Measurements from ENCODE around the gene TUBB2A.
"Not testable (repeated sequence)": the region's sequence is repeated elsewhere in the genome, so short reads cannot be mapped to it uniquely, and the experiment has no call there.

Gene TUBB2A

DNA sequence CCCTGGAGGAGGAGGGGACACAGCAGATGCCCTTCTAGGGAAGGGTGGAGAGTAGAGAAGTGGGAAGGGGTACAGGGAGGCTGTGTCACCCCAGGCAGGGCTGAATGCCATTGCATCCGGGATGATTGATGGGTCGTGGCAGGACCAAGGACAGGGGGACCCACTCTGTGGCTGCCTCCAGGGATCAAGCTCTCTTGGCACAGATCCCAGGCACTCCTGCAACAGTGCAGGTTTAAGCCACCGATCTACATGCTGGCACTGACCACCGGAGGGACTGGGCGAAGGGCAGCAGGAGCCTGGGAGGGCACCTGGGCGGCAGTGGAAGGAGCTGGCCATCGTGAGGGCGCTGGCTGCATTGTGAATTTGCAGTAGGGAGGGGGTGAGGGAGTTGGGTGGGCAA, 22.6 kb upstream of the TUBB2A start:
- DNase-seq (ENCODE audit: low read depth): not testable (repeated sequence)

DNA sequence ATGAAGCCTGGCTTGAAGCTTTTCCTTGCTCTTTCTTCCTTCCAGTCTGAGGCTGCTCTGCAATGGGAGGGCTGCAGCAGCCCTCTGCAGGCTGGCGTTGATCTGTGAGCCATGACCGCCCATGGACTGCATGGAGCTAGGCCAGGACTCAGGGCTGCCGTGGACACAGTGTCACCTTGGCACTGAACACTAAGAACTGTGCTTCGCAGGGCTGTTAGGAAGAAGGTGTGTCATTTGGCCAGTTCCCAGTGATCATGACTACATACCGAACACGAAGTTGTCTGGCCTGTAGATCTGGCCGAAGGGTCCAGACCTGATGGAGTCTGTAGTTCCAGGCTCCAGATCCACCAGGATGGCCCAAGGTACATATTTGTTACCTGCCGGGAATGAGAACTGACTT, 21.3 kb upstream of the TUBB2A start:
- not testable (repeated sequence) for DNase-seq (ENCODE audit: low read depth)

DNA sequence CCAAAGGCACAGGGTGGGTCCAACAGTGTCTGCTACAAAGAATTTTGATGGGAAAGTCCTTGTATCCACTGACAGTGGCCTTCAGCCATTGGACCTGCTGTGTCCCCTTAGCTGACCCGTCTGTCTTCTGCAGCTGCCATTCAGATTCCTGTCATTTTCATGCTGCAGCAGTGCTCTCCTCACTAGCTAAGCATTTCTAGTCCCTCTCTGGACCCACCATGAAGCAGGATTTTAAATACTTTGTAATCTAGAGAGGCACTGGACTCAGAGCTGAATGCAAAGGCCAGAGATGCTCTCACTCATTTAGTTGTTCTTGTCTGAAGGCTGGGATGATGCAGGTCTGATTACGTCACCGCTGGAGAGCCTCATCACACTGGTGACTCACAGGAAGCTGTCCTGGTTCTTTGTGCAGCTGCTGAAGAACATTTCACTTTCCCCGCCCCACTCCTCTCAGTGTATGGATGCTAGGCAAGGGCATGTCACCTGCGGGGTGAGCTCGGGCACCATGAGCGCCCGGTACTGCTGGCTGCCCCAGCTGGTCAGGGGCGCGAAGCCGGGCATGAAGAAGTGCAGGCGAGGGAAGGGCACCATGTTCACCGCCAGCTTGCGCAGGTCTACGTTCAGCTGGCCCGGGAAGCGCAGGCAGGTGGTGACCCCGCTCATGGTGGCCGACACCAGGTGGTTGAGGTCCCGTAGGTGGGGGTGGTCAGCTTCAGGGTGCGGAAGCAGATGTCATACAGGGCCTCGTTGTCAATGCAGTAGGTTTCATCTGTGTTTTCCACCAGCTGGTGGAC, 19.4 kb upstream of the TUBB2A start:
- peak; percentile 84 for DNase-seq (ENCODE audit: low read depth)

DNA sequence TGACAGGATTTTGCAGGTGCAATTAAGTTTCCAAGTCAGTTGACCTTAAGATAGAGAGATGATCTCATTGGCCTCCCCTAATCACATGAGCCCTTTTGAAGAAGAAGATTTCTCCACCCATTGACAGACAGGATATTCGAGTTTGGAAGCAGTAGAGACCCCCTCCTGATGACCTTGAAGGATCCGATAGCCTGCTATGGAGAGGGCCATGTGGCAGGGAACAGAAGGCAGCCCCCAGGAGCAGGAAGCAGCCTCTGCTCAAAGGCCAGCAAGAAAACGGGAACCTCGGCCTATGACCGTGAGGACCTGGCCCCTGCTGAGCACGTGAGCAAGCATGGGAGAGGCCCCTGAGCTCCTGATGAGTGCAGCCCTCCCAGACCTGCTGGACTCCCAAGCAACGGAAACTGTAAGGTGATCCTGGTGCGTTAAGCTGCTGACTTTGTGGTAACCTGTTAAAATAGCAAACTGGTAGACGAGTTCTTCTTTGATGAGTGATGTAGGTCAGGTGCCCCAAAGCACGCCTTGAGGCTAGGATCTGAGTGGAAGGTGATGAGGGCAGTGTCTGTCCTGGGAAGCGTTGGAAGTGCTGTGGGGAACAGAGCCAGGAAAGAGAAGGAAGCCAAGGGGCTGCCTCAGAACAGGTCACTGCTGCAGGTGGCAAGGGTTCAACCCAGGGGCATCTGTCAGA, 18.5 kb upstream of the TUBB2A start:
- DNase-seq (ENCODE audit: low read depth): no peak

DNA sequence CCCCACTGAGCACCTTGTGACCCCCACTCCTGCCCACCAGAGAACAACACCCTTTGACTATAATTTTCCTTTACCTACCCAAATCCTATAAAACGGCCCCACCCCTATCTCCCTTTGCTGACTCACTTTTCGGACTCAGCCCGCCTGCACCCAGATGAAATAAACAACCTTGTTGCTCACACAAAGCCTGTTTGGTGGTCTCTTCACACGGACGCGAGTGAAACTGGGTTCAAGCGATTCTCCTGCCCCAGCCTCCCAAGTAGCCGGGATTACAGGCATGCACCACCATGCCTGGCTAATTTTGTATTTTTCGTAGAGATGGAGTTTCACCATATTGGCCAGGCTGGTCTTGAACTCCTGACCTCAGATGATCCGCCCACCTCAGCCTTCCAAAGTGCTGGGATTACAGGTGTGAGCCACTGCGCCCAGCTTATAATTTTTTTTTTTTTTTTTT, 16.3 kb upstream of the TUBB2A start:
- not testable (repeated sequence) for DNase-seq (ENCODE audit: low read depth)

DNA sequence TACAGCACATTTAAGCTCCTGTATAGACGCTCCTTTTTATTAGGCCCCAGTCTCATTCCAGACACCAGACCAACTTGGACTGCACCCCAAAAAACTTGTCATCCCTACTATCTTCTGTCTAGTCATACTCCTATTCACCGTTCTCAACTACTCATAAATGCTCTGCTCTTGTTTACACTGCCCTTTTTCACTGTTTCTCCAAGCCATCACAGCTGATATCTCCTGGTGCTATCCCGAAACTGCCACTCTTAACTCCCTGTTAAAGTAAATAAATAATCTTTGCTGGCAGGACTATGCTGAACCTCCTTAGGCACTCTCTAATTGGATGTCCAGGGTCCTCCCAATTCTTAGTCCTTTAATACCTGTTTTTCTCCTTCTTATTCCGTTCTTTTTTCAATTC, 15.4 kb upstream of the TUBB2A start:
- not testable (repeated sequence) for DNase-seq (ENCODE audit: low read depth)

DNA sequence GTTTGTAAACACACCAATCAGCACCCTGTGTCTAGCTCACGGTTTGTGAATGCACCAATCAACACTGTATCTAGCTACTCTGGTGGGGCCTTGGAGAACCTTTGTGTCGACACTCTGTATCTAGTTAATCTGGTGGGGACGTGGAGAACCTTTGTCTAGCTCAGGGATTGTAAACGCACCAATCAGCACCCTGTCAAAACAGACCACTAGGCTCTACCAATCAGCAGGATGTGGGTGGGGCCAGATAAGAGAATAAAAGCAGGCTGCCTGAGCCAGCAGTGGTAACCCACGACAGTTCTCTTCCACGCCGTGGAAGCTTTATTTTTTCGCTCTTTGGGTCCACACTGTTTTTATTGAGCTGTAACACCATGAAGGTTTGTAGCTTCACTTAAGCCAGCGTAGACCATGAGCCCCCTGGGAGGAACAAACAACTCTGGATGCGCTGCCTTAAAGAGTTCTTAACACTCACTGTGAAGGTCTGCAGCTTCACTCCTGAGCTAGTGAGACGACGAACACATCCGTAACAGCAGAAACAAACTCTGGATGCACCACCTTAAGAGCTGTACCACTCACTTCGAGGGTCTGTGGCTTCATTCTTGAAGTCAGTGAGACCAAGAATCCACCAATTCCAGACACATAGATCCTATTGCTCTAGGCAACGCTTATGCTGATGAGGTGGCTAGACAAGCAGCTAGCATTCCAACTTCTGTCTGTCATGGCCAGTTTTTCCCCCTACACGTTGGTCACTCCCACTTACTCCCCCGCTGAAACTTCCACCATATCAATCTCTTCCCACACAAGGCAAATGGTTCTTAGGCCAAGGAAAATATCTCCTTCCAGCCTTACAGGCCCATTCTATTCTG, 14.2 kb upstream of the TUBB2A start:
- DNase-seq (ENCODE audit: low read depth): not testable (repeated sequence)

DNA sequence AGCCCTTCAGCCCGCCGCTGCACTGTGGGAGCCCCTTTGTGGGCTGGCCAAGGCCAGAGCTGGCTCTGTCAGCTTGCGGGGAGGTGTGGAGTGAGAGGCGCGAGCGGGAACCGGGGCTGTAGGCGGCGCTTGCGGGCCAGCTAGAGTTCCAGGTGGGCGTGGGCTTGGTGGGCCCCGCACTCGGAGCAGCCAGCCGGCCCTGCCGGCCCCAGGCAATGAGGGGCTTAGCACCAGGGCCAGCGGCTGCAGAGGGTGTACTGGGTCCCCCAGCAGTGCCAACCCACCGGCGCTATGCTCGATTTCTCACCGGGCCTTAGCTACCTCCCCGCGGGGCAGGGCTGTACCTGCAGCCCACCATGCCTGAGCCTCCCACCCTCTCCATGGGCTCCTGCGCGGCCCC, 13.3 kb upstream of the TUBB2A start:
- DNase-seq (ENCODE audit: low read depth): not testable (repeated sequence)

DNA sequence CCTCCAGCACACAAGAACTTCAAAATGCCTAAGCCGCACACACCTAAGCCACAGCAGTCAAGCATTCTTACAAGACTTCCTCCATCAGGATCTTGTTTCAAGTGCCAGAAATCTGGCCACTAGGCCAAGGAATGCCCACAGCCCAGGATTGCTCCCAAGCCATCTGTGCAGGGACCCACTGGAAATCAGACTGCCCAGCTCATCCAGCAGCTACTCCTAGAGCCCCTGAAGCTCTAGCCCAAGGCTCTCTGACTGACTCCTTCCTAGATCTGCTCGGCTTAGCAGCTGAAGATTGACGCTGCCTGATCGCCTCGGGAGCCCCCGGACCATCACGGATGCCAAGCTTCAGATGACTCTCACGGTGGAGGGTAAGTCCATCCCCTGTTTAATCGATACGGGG, 10.7 kb upstream of the TUBB2A start:
- DNase-seq (ENCODE audit: low read depth): not testable (repeated sequence)

DNA sequence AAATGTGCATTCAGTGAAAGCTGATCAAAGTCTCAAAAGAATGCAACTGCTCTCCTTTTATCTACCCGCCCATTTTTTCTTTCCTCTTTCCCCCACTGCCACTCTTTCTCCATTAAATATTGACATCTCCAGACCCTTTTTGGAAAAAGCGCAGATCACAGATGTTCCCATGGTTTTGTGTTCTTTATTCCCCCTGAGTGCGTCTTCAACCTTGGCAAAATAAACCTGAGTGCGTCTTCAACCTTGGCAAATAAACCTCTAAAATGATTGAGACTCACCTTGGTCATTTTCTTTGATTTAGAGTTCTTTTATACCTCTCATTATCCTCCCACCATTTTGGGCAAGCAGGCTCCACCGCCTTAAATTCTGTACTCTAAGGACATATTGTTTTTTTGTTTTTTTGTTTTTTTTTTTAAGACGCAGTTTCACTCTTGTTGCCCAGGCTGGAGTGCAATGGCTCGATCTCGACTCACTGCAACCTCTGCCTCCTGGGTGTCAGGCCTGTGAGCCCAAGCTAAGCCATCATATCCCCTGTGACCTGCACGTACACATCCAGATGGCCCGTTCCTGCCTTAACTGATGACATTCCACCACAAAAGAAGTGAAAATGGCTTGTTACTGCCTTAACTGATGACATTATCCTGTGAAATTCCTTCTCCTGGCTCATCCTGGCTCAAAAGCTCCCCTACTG, 9.3 kb upstream of the TUBB2A start:
- not testable (repeated sequence) for DNase-seq (ENCODE audit: low read depth)

DNA sequence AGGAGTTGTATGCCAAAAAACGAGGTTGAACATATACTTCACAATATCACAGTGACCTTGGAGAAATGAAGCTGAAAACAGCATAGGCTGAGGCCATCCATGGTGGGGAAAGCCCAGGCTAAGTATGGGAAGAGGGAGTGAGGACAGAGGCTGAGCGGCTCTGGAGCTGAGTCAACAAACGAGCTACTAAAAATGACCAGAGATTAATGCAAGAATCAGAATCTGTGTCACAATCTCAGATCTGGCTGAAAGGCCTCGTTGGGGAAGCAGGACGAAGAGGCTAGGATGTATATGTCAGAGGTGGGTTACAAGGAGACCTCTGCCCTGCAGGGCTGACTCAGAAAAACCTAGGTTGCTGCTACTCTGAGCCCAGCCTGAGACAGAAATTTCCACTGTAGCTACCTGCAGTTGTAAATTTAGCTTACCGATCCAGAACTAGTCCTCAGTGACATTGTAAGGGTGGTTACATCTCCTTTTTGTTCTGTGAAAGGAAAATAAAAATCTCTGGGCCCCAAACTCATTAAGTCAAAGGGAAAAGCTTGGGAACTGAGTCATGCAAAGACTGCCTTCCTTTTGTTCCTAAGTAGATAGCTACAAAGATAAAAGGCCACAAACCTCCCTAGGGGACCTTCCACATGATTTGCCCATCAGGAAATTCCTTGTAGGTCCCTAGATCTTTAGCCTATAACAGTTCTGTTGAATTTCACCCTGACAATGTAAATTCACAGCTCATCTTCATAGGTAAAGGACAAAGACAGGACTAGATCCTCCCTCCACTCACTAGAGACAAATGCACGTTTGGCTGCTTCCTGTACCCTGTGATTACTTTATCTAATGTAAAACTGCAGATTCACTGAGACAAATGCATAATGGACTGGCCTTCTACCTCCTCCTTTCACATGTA, 8.5 kb upstream of the TUBB2A start:
- no peak for DNase-seq (ENCODE audit: low read depth)

DNA sequence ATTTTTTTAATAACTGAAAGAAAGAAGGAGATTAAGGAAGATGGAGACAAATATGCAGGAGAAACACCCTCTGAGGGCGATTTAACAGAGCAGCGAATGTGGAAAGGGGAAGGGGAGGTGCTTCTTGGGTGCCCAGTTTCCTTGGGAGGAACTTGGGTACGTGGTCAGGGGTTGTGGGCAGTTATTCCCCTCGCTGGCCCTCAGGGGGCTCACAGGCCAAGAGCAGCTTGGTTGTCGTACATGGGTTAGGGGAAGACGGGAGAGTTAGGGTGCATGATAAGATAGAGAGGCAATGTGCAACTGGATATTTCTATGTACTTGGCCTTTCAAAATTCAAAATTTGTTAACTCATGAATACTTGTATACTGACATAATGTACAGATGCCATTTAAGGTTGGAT, 7.0 kb upstream of the TUBB2A start:
- no peak for DNase-seq (ENCODE audit: low read depth)

DNA sequence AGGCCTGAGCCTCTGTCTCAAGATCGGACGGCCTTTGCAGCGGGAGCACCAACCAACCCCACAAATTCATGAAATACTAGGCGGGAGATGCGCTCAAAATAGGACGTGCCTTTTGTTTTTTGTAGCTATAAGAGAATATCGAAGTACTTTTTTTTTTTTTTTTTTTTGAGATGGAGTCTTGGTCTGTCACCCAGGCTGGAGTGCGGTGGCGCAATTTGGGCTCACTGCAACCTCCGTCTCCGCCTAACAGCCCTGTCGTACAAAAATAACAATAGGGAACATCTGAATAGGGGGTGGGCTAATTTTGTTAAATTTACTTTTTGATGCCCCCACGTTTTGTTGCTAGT, 5.9 kb upstream of the TUBB2A start:
- DNase-seq (ENCODE audit: low read depth): no peak

DNA sequence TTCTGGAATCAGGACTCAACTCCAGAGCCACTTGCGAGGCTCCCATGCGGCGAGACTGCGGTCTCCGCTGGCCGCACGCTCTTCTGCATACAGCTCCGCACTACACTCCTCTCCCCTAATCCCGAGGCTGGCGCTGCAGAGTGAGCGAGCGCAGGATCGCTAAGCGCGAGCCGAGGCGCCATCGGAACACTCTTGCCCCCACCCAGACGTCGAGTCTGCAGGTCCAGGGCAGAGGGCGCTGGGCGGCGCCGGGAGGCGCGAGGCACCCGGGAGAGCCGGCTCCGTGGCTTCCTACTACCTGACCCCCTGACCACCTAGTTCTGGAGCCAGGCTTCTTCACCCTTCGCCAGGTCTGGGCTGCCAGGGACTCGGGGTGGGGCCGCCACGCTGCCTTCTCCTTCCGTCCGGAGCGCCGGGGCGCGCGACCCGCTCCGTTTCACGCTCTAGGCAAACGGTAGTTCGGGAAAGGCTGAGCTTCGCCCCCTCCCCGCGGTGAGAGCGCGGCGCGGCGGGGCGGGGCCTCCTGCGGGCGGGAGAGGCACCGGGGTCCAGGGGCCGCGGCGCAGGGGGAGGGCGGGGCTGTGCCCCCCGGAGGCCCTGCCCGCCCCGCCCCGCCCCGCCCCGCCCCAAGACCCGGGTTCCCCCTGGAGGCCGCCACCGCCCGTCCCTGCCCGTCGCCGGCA, 5.4 kb upstream of the TUBB2A start:
- no peak for DNase-seq (ENCODE audit: low read depth)

DNA sequence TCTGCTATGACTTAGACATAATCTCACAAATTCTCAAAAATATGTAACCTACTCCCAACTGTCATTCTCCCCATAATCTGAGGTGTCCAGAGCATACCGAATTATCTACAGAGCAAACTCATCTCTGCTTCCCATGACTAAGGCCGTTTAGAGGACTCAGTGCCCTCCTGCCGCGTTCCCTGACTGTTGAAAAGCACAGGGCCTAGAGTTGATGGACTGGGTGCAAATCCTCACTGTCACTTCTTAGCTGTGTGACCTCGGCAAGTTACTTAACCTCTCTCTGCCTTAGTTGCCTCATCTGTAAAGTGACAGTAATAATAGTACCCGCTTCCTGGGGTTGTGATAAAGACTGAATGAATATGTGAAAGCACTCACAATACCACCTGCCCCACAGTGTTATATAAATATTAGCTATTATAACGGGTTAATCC, 4.7 kb upstream of the TUBB2A start:
- no peak for DNase-seq (ENCODE audit: low read depth)

DNA sequence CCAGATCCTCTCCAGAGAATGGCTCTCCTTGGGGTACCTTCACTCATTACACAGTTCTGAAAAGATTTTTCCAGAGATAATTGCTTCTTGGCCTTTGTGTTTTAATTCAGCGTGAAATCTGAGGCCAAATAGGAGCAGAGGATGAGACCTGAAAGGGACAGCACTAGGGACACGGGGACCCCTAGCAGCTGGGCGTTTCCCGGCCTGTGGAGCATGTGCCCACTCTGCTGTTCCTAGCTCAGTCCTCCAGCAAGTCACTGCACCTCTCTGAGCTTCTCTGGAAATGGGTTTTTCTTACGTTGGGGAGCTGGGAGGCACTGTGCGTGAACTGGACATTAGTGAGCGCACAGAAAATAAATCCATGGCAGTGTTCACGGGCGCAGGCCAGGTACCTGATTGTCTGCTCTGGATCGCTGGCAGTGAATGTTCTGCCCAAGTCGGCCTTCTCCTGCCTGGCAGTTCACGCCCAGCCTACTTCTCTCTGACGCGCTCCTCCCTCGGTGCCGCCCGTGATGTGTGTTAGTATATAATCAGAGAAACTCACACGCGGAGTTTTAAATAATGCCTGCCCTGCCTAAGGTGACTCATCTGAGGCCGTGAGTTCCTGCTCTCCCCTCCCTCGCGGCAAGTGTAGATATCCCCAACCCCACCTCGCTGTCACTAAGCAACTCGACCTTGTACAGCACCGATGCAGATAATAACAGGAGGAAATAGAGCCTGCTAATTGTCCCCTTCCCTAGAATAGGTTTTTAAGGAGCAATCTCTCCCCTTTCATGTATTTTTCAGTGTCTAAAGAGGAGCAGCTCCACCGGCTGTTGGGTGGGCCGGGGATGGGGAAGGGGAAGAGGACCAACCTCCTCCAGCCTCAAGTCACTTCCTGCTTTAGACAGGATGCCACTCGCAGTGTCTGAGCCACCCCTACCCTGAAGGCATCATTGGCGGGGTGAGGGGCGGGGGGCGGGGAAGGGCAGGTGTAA, 2.7 kb upstream of the TUBB2A start:
- DNase-seq (ENCODE audit: low read depth): no peak

DNA sequence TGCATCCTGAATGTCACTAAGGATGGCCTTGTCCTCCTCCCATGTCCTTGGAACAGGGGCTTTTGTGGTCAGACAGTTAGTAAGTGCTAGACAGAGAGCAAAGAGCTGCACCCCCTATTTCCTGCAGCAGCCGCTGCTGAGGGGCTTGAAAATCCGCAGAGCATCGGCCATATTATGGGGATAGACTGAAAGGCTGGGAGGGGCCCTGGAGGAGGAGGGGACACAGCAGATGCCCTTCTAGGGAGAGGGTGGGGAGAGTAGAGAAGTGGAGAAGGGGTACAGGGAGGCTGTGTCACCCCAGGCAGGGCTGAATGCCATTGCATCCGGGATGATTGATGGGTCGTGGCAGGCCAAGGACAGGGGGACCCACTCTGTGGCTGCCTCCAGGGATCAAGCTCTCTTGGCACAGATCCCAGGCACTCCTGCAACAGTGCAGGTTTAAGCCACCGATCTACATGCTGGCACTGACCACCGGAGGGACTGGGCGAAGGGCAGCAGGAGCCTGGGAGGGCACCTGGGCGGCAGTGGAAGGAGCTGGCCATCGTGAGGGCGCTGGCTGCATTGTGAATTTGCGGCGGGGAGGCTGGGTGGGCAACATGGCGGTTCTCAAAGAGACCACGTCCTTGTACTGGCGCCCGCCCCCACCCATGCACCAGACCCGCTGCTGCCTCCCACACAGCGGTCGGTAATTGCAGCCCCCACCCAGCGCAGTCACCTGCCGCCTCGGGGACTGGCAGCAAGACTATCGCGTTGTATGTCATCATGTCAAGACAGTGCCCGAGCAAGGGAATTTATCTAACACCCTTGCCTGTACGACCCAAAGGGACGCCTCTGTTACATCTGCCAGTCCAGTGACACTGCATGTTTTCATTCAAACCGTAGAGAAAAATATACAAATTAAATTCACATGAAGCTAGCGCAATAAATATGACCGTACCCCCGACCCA, 887 bp downstream of the TUBB2A start:
- not testable (repeated sequence) for DNase-seq (ENCODE audit: low read depth)

DNA sequence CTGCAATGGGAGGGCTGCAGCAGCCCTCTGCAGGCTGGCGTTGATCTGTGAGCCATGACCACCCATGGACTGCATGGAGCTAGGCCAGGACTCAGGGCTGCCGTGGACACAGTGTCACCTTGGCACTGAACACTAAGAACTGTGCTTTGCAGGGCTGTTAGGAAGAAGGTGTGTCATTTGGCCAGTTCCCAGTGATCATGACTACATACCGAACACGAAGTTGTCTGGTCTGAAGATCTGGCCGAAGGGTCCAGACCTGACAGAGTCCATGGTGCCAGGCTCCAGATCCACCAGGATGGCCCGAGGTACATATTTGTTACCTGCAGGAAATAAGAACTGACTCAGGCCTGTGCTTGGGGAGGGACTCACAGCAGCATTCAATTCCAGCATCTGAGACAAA, 1.9 kb downstream of the TUBB2A start:
- DNase-seq (ENCODE audit: low read depth): not testable (repeated sequence)

Measured in non-pigmented ciliary epithelial cell (primary cell).